T-helper 22 cell (primary cell): ENCODE results near the gene NMUR1.

Experiments
- DNase-seq: peaks from one replicate; pipeline ENCODE4 v3.0.0-alpha.2; 2020; ENCODE audit warnings: low read depth

Gene NMUR1

DNA sequence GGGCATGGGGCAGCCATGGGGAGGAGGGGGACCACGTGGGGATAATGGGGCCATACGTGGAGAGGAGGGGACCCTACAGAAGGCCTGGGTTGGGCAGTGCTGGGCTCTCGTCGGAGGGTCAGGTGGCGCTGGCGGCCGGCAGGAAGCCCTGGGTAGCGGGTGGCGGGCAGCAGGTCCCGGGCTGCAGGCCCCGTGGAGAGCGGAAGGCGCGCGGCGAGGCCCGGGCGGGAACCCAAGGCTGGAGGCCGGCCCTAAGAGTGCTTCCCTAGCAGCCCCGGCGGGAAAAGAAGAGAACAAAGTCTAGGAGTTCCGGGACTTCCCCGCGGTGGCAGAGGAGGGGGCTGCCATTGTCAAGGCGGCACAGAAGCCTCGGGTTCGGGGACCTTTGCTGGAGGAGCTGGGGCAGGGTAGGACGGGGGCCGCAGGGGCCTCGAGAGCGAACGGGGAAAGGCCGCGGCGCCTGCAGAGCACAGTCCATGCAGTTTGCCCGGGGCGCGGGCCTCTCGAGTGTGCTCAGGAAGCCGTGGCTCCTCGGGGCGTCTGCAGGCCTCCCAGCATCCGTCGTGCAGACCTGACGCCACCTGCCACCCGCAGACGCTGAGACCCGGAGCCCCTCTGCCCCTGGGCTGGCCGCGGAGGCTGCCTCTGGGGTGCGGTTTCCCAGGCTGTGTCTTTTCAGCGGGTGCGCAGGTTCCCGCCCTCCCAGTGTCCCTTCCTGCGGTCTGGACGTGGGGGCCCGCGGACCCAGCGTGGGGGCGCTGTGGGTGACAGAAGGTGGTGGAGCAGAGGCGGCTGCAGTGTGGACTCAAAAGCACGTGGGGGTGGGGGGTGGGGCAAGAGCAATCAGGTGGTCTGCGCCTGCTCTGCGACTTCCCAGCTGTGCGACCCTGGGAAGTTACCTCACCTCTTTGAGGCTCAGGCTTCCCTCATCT, 46.6 kb downstream of the NMUR1 start:
- DNase-seq = no peak

GRCh38 chr2:231482806-231483391, 47.3 kb downstream of the NMUR1 start:
- peak; percentile 36 for DNase-seq

DNA sequence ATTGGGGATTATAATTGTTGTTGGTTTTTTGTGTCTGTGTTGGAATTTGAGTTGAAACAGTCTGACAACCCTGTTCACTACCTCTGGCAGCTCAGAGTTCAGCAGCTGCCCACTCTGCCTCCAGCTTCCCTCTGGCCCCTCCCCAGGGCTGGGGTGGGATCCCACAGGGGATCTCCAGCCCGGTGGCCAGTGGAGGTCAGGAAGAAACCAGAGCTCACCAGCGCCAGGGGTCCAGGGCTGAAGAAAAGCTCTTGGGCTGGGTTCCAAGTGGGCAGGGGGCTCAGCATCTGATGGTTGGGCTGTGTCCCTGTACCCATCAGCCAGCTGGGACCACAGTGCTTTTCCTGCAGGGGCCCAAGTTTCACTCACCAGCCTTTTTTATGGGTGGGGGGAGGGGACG, 49.5 kb downstream of the NMUR1 start:
- no peak for DNase-seq

- DNase-seq = no peak
These were observed 50.8 kb downstream of the NMUR1 start for GRCh38 chr2:231479455-231479854.

DNA sequence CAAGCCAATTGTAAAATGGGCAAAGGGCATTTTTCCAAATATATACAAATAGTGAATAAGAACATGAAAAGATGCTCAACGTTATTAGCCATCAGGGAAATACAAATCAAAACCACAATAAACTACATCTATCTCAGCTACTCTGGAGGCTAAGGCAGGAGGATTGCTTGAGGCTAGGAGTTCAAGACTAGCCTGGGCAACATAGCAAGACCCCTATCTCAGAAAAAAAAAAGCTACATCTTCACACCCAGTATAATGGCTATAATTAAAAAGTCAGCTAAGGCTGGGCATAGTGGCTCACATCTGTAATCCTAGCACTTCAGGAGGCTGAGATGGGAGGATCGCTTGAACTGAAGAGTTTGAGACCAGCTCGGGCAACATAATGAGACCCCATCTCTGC, 53.3 kb downstream of the NMUR1 start:
- DNase-seq = no peak

- DNase-seq = no peak
These were observed 54.3 kb downstream of the NMUR1 start for GRCh38 chr2:231475965-231476364.
